ENCODE data around the gene ECHS1.

- TF ChIP-seq CTCF (IDR thresholded peaks at IDR 0.05 in 8 of 11, conservative IDR thresholded peaks at IDR 0.05 in 3 of 11) = no peak
- TF ChIP-seq POLR2AphosphoS5 (IDR thresholded peaks at IDR 0.05) = no peak
Observed at GRCh38 chr10:133326223-133326551, 47.0 kb downstream of the ECHS1 start.

Measured in spleen (tissue), 7 donors.